ENCODE results near the gene GOSR2. TPM values are rescaled to one million over a fixed set of nuclear protein-coding genes. Genes with fewer than 3 reads are reported as not detected.

Gene GOSR2
- total RNA-seq, 2 experiments from 2014 or later, result 56.5 to 56.7 TPM

DNA sequence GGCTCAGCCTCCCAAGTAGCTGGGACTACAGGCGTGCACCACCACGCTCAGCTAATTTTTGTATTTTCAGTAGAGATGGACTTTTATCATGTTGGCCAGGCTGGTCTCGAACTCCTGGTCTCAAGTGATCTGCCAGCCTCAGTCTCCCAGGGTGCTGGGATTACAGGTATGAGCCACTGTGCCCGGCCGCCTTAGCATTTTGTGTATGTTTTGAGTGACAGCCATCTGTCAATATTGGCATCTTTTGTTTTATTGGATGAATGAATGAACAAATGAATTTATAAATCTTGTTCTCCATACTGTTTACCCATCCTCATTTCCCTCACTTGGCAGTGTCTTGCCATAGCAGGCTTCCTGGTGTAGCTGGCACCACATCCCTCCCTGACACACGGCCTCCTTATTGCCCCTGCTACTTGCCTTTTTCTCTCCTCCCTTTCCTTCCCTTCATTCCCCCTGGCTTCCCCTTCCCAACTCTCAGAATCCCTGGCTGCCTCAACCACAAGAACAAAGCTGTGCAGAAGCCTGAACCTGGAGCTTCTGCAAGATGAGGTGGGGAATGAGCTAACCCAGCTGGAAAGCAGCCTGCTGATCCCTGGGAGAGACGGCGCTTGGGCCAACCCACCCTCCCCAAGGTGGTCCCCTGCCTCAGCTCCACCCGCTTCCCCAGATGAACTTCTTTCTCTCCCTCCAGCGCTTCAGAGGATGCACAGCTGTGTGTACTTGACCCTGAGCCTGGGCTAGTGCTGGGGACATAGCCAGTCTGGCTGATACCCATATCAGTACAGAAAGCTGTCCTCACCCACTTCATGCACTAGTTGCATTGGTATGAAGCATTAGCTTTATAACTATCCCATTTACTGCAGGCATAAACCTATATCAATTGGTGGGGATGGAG, 37.3 kb upstream of the GOSR2 start:
- H3K4me3 Mint-ChIP-seq, result no peak overlapping the region
- no peaks in the 10 kb centered on the region for H3K36me3 Mint-ChIP-seq (ENCODE audit: low read depth)
- H3K27me3 Mint-ChIP-seq, result peaks cover 6% of the 10 kb centered on the region
- ChIA-PET POLR2A (no interaction called here), CTCF (no interaction called here)
- no peak for DNase-seq
- no peaks in the 10 kb centered on the region for H3K9me3 Mint-ChIP-seq
- H3K4me1 Mint-ChIP-seq, result no peaks in the 10 kb centered on the region
- H3K27ac Mint-ChIP-seq, result no peak overlapping the region

DNA sequence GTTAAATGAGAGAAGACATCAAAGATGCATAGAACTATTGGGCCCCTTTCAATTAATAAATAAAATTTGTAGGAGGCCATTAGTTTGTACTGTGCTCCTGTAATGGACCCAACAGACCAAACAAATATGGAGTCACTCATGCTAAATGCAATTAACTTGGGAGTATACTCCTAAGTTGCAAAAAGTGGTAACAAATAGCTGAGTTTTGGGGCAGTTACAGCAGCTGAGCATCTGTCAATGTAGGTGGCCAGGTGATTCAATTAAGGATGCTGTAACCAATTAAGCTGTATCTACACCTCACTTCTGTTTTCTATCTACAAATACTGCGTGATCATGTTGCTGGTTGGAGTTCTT, 36.7 kb upstream of the GOSR2 start:
- H3K4me3 Mint-ChIP-seq, result no peak overlapping the region
- ChIA-PET CTCF (no interaction called here), POLR2A (no interaction called here)

DNA sequence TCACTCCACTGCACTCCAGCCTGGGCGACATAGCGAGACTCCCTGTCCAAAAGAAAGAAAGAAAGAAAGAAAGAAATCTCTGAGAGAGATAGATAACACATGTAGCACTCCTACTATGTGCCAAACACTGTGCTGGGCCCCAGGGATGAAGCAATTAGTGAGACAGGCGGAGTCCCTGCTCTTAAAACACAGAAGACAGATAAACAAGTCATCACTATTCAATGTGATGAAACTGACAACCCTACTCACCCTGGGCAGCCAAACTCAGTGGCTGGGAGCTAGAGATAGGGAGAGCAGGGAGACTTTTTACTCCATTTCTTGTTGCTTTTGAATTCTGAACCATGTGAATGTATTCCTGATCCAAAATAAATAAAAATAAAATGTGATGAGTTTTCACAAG, 35.2 kb upstream of the GOSR2 start:
- Mint-ChIP-seq H3K4me3 (no peak overlapping the region), H3K27me3 (peaks cover 10% of the 10 kb centered on the region), H3K27ac (no peak overlapping the region), H3K36me3 (ENCODE audit: low read depth) (no peaks in the 10 kb centered on the region), H3K4me1 (no peaks in the 10 kb centered on the region), H3K9me3 (no peaks in the 10 kb centered on the region)
- DNase-seq, result no peak
- POLR2A ChIA-PET, result no interaction called here
- CTCF ChIA-PET, result no interaction called here

More for the DNA sequence above, 36.7 kb upstream of the GOSR2 start:
- Mint-ChIP-seq H3K9me3 (no peaks in the 10 kb centered on the region), H3K27ac (no peak overlapping the region), H3K4me1 (no peaks in the 10 kb centered on the region), H3K27me3 (peaks cover 6% of the 10 kb centered on the region), H3K36me3 (ENCODE audit: low read depth) (no peaks in the 10 kb centered on the region)
- DNase-seq, result no peak

DNA sequence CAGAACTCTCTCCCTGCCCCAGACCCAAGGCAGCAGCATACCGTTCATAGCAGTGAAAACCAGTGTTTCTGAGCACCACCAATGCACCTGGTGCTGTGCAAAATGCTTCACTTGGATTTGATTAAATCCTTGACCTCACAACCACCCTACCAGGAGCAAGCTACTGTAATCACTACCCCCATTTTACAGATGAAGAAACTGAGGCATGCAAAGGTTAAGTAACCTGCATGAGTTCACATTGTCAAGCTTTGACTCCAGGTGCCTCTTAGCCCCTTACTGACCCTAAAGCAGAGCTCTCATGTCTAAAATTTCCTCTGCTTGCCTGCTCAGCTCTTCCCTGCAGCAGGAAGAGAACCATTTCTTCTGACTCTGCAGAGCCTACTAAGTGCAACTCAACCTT, 34.2 kb upstream of the GOSR2 start:
- no peak for DNase-seq
- Mint-ChIP-seq H3K27me3 (peaks cover 10% of the 10 kb centered on the region), H3K36me3 (ENCODE audit: low read depth) (no peaks in the 10 kb centered on the region), H3K4me1 (no peaks in the 10 kb centered on the region), H3K9me3 (no peaks in the 10 kb centered on the region), H3K4me3 (no peak overlapping the region), H3K27ac (no peak overlapping the region)
- ChIA-PET POLR2A (no interaction called here), CTCF (no interaction called here)

DNA sequence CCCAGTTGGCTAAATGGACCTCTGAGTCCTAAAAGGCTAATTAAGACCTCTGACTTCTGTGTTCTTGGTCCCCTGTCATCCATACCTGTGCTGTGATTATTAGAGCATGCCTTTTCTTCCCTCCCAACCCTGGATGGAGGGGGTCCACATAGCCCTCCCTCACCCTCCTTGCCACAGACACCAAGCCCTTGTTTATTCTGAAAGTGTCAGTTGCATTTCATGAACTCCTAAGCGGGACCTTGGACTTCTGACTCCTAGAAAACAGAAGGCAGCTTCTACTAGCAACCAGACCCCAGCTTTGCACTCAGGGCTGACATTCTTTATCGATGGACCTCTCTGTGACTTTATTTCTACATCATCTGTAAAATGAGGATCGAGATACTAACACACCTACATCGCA, 33.4 kb upstream of the GOSR2 start:
- Mint-ChIP-seq H3K27ac (no peak overlapping the region), H3K9me3 (no peaks in the 10 kb centered on the region), H3K4me3 (no peak overlapping the region), H3K4me1 (no peaks in the 10 kb centered on the region), H3K36me3 (ENCODE audit: low read depth) (no peaks in the 10 kb centered on the region), H3K27me3 (peaks cover 10% of the 10 kb centered on the region)
- DNase-seq, result no peak
- POLR2A ChIA-PET, result no interaction called here
- CTCF ChIA-PET, result no interaction called here

DNA sequence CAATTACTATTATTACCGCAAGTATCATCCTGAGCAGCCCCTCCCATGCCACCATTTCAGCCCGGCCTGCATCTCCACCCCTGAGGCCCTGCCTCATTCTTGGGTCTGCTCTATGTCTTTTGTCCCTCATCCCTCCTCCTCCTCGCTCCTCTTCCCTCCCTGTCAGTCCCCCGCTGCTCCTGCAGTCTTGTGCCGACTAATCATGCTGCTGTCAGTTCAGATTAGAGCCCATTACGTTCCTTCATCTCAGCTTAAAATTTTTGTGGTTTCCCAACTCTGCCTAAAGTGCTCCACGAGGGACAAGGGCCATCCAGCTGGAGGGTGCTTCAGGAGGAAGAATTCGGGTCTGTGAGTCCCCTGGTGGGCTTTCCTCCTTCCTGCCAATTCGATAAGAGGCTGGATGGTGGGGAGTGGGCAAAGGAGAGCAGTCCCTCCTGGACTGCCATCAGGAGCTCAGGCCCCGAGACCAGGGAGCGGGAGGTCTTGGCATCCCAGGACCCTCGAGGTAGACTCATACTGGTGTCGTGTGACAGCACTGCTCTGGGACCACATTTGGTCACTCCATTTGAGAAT, 32.9 kb upstream of the GOSR2 start:
- ChIA-PET CTCF (no interaction called here), POLR2A (no interaction called here)
- H3K27me3 Mint-ChIP-seq, result peaks cover 10% of the 10 kb centered on the region
- H3K4me1 Mint-ChIP-seq, result no peaks in the 10 kb centered on the region
- no peaks in the 10 kb centered on the region for H3K9me3 Mint-ChIP-seq
- H3K27ac Mint-ChIP-seq, result no peak overlapping the region
- no peaks in the 10 kb centered on the region for H3K36me3 Mint-ChIP-seq (ENCODE audit: low read depth)
- no peak for DNase-seq
- no peak overlapping the region for H3K4me3 Mint-ChIP-seq

DNA sequence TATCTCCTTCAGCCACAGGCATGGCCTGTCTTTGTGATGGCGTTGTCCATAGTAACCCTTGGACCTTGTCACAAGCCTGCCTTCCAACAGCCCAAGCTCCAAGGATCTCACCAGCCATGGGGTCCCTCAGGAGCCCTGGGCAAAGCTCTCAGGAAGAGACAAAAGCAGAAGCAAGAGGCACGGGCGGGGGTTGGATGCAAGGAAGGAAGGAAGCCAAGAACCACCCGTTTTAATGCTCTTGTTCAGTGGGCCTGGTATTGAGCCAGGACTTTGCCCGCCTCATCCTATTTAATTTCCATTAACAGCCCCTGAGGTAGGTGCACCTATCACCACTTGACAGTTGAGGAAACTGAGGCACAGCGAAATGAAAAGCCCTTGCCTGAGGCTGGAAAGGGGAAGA, 32.3 kb upstream of the GOSR2 start:
- Mint-ChIP-seq H3K27me3 (peaks cover 10% of the 10 kb centered on the region), H3K4me3 (no peak overlapping the region), H3K36me3 (ENCODE audit: low read depth) (no peaks in the 10 kb centered on the region), H3K4me1 (no peaks in the 10 kb centered on the region), H3K27ac (no peak overlapping the region), H3K9me3 (no peaks in the 10 kb centered on the region)
- ChIA-PET CTCF (no interaction called here), POLR2A (no interaction called here)
- DNase-seq, result no peak

DNA sequence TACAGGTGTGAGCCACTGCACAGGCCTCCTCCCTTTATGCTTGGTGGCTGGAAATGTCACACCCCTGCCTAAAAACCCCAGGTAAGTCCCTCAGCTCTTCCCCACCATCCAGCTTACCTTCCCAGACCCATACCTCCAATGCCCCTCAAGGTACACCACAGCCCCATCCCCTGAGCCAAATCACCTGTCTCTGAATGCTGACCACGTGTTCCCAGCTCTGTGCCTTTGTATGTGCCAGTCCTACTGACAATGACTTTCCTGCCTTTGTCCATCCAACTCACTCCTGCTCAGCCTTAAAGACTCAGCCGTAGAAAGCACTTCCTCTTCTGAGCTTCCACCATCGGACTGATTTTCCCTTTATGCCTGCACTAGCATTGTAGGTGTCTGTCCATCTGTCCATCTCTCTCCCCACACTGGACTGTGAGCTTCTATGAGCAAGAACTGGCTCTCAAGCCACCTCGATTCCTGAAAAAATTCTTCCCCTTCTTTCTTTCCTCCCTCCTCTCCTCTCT, 30.7 kb upstream of the GOSR2 start:
- POLR2A ChIA-PET, result no interaction called here
- H3K27ac Mint-ChIP-seq, result no peak overlapping the region
- no peak for DNase-seq
- CTCF ChIA-PET, result interaction anchor here (1.0 to 1.8 kb wide), 2 partner anchors 15 to 57 kb away, joined by 4 read pairs; no protein-coding TSS in a partner anchor
- no peaks in the 10 kb centered on the region for H3K4me1 Mint-ChIP-seq
- peaks cover 13% of the 10 kb centered on the region for H3K27me3 Mint-ChIP-seq
- no peaks in the 10 kb centered on the region for H3K9me3 Mint-ChIP-seq
- no peaks in the 10 kb centered on the region for H3K36me3 Mint-ChIP-seq (ENCODE audit: low read depth)
- no peak overlapping the region for H3K4me3 Mint-ChIP-seq

DNA sequence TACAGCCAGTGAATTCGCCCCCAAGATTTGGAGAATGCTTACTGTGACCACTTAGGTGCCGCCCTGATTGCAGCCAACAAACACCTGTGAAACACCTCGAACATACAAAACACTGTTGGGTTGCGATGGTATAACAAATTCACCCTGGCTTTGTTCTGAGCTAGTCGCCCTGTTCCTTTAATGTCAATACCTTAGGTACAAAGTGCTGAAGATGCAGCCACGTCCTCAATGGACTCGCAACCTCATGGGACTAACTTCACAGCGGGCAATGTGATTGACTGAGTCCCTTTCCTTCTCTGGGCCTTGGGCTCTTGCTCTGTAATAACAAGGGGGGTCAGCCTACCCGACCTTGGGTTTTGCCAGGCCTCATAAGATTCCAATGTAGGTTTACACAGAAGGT, 28.9 kb upstream of the GOSR2 start:
- DNase-seq, result no peak
- Mint-ChIP-seq H3K4me3 (no peak overlapping the region), H3K27ac (no peak overlapping the region), H3K4me1 (no peaks in the 10 kb centered on the region), H3K36me3 (ENCODE audit: low read depth) (no peaks in the 10 kb centered on the region), H3K27me3 (peaks cover 10% of the 10 kb centered on the region), H3K9me3 (no peaks in the 10 kb centered on the region)
- ChIA-PET CTCF (no interaction called here), POLR2A (interaction anchor here (0.6 kb wide), 1 partner anchor 98 kb away, joined by 10 read pairs; no protein-coding TSS in a partner anchor)

DNA sequence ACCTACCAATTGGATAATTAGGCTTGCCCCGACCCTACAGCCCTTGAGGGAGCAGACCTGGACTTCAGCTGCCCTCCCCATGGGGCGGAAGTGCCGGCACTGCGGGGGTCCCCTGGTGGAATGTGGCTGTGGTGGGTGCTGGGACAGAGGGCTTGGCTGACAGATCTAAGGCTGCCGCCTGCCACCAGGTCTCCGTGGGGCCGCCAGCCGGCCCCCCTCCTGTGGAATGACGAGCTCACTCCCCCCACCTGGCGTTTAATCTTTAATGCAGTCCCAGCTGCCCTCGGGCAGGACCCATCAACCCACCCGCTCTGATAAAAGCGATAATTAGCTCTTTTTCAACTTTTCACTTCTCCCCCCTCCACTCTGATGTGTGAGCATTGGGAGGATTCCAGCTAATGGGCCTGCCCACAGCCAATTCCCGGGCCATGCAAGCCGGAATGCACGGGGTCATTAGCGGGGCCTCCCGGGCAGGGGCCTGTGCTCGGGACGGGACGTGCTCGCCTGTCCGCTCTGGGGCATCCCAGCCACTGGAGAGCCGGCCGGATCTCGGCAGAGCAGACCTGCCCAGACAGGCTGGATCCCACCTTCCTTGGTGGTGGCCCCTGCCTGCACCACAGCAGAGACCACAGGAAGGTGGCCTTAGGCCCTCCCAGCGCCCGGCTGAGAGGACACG, 28.3 kb upstream of the GOSR2 start:
- DNase-seq, result no peak
- H3K36me3 Mint-ChIP-seq (ENCODE audit: low read depth), result no peaks in the 10 kb centered on the region
- no peaks in the 10 kb centered on the region for H3K9me3 Mint-ChIP-seq
- no peak overlapping the region for H3K27ac Mint-ChIP-seq
- ChIA-PET CTCF (no interaction called here), POLR2A (interaction anchor here (0.6 kb wide), 1 partner anchor 99 kb away, joined by 10 read pairs; no protein-coding TSS in a partner anchor)
- H3K27me3 Mint-ChIP-seq, result peaks cover 13% of the 10 kb centered on the region
- H3K4me3 Mint-ChIP-seq, result no peak overlapping the region
- no peaks in the 10 kb centered on the region for H3K4me1 Mint-ChIP-seq

DNA sequence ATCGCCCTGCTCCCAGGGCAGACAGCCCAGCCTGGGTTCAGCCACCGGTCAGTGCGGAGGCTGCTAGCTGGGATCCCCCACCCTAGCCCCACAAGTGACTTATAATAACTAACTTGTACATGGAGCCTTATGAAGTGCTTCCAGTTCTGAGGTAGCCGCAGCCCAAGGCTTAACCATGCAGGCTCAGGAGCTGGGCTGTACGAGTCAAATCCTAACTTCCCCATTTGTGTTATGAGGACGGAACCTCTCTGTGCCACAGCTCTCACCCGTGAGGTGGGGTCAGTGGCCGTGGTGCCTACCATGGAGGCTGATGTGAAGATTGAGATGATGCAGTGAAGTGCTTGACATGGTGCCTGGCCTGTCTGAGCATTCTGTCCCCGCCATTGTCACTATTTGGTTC, 27.8 kb upstream of the GOSR2 start:
- no peaks in the 10 kb centered on the region for H3K9me3 Mint-ChIP-seq
- no peak overlapping the region for H3K4me3 Mint-ChIP-seq
- POLR2A ChIA-PET, result no interaction called here
- no peak overlapping the region for H3K27ac Mint-ChIP-seq
- DNase-seq, result no peak
- H3K27me3 Mint-ChIP-seq, result peaks cover 11% of the 10 kb centered on the region
- H3K4me1 Mint-ChIP-seq, result no peaks in the 10 kb centered on the region
- CTCF ChIA-PET, result no interaction called here
- H3K36me3 Mint-ChIP-seq (ENCODE audit: low read depth), result no peaks in the 10 kb centered on the region

DNA sequence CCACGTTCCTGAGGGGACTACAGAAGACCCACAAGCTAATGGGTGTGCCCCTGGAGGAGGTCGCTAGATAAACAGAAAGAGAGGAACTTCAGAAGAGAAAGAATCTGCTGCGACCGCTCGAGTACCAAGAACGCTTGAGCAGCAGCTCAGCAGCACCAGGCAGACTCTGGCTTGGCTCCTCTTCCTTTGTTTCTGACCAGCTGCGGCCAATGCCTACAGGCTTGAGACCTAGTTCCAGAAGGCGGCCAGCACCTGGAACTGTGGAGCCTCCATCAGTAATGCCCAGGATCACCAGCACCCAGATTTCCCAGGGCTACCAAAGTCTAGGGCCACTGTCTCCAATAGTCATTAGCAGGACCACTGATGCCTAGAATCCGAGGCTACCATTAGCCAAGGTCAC, 26.0 kb upstream of the GOSR2 start:
- no peaks in the 10 kb centered on the region for H3K36me3 Mint-ChIP-seq (ENCODE audit: low read depth)
- POLR2A ChIA-PET, result no interaction called here
- no peaks in the 10 kb centered on the region for H3K9me3 Mint-ChIP-seq
- H3K27ac Mint-ChIP-seq, result no peak overlapping the region
- H3K27me3 Mint-ChIP-seq, result peaks cover 16% of the 10 kb centered on the region
- no peaks in the 10 kb centered on the region for H3K4me1 Mint-ChIP-seq
- CTCF ChIA-PET, result no interaction called here
- no peak for DNase-seq
- no peak overlapping the region for H3K4me3 Mint-ChIP-seq

DNA sequence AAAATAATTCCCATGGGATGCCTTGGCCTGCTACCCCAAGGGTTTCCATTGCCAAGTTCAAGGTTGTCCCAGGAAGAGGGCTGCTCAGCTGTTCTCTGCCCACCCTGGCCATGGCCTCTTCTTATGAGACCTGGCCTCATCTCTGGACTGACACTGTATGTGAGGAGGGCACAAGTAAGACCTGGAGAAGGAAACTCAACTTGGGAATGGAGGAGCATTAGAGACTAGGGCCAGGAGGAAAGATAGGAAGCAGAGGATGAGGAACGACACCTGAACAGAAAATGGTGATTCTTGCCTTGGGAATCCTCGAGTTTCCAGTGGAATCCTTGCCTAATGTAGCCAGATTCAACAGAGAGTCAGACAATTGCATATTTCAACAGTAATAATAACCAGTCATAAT, 24.6 kb upstream of the GOSR2 start:
- H3K4me3 Mint-ChIP-seq, result no peak overlapping the region
- H3K27ac Mint-ChIP-seq, result no peak overlapping the region
- no peaks in the 10 kb centered on the region for H3K9me3 Mint-ChIP-seq
- H3K36me3 Mint-ChIP-seq (ENCODE audit: low read depth), result no peaks in the 10 kb centered on the region
- H3K27me3 Mint-ChIP-seq, result peaks cover 11% of the 10 kb centered on the region
- H3K4me1 Mint-ChIP-seq, result no peaks in the 10 kb centered on the region
- POLR2A ChIA-PET, result no interaction called here
- DNase-seq, result no peak
- CTCF ChIA-PET, result no interaction called here
